ENCODE measurements around the gene OR2L2.

DNA sequence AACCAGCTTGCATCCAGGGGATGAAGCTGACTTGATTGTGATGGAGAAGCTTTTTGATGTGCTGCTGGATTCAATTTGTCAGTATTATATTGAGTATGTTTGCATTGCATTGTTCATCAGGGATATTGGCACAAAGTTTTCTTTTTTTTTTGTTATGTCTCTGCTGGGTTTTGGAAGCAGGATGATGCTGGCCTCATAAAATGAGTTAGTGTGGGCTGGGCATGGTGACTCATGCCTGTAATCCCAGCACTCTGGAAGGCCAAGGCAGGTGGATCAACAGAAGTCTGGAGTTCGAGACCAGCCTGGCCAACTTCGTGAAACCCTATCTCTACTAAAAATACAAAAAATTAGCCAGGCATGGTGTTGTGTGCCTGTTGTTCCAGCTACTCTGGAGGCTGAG is 25.4 kb downstream of the OR2L2 start:
- TF ChIP-seq CTCF (IDR thresholded peaks at IDR 0.05 in 8 of 11, conservative IDR thresholded peaks at IDR 0.05 in 3 of 11) (no peak), POLR2A (IDR thresholded peaks at IDR 0.05) (no peak)

Measured in spleen (tissue), 7 donors.